GM12878 (cell line): ENCODE results near the gene CCDC200. TPM values are rescaled to one million over a fixed set of nuclear protein-coding genes. Genes with fewer than 3 reads are reported as not detected.
"Not testable (repeated sequence)": the region's sequence is repeated elsewhere in the genome, so short reads cannot be mapped to it uniquely, and the experiment has no call there.

Source experiments
- ATAC-seq: fragments of 200-7000 bp; cut with Tn5 transposase; 3 replicates; pipeline ENCODE4 v1.9.1; 2020; ENCODE audit warnings: mild to moderate bottlenecking, moderate library complexity
- BruUV-seq: library from RNA; stranded (reverse); fragments of 400-500 nt; replicated peaks from 2 replicates; lab custom pipeline; 2021; lab: Mats Ljungman, UMichigan
- CTCF ChIA-PET: fragments of 300-600 bp; sonication (Branson Sonifier 250); formaldehyde crosslinking; extraction: SDS; loops from one replicate; lab custom pipeline; 2021; ENCODE audit warnings: inconsistent platforms; lab: Yijun Ruan, JAX
- POLR2A ChIA-PET: fragments of 350-600 bp; formaldehyde crosslinking; extraction: SDS; loops from one replicate; lab custom pipeline; 2021; ENCODE audit warnings: inconsistent platforms; lab: Charles Lee
- RAD21 ChIA-PET: fragments of 300-600 bp; sonication (Branson Sonifier 250); formaldehyde crosslinking; loops from one replicate; lab custom pipeline; 2023; ENCODE audit warnings: antibody characterized with exemption; ENCODE audit not compliant: unreplicated experiment; lab: Charles Lee
- SMC1A ChIA-PET: fragments of 300-600 bp; sonication (Branson Sonifier 250); formaldehyde crosslinking; loops from one replicate; lab custom pipeline; 2023; ENCODE audit not compliant: unreplicated experiment, uncharacterized antibody; lab: Charles Lee
- DNase-seq: peaks from one replicate; pipeline ENCODE4 v3.0.0-alpha.2; 2011; ENCODE audit warnings: low read depth, low spot score
- FAIRE-seq: peaks from 3 replicates; lab custom pipeline; 2011; peaks lifted over from hg19 to GRCh38; lab: Jason Lieb, UNC
- H2AFZ ChIP-seq: 2 replicates; pipeline ENCODE4 v1.6.0; 2011; ENCODE audit warnings: low read depth, low read length, control low read depth; ENCODE audit not compliant: control insufficient read depth
- H3K27ac ChIP-seq: 2 replicates; pipeline ENCODE4 v1.5.1; 2011; ENCODE audit warnings: control low read depth; ENCODE audit not compliant: control insufficient read depth, insufficient read depth
- H3K27me3 ChIP-seq, 2 experiments: replicated peaks in 1 of 2; 2 replicates each; pipeline versions ENCODE4 v1.6.0 to v1.6.1; 2011; ENCODE audit warnings: low read length in 1 of 2; ENCODE audit not compliant: control insufficient read depth in 2 of 2, insufficient read depth in 2 of 2
- H3K36me3 ChIP-seq, 2 experiments: 2 replicates each; pipeline ENCODE4 v1.5.1; 2011; ENCODE audit warnings: low read length in 1 of 2; ENCODE audit not compliant: control insufficient read depth in 2 of 2, insufficient read depth in 2 of 2
- H3K4me1 ChIP-seq: 2 replicates; pipeline ENCODE4 v1.6.1; 2011; ENCODE audit warnings: mild to moderate bottlenecking, low read length, moderate library complexity, mixed read lengths; ENCODE audit not compliant: control insufficient read depth, insufficient read depth
- H3K4me2 ChIP-seq: 2 replicates; pipeline ENCODE4 v1.6.0; 2011; ENCODE audit warnings: control low read depth; ENCODE audit not compliant: control insufficient read depth, insufficient read depth
- H3K4me3 ChIP-seq: fragments of 200-600 bp; sonication (generic); 2 replicates; pipeline ENCODE4 v1.5.1; 2016
- H3K79me2 ChIP-seq: 2 replicates; pipeline ENCODE4 v1.6.0; 2011; ENCODE audit warnings: low read length; ENCODE audit not compliant: control insufficient read depth, insufficient read depth
- H3K9ac ChIP-seq: 2 replicates; pipeline ENCODE4 v1.8.0; 2011; ENCODE audit warnings: low read length, control low read depth, mixed read lengths; ENCODE audit not compliant: control insufficient read depth, insufficient read depth
- H3K9me3 ChIP-seq: replicated peaks from 3 replicates; pipeline ENCODE4 v1.5.1; 2011; ENCODE audit warnings: mild to moderate bottlenecking, low read length; ENCODE audit not compliant: control insufficient read depth, insufficient read depth
- H4K20me1 ChIP-seq: 2 replicates; pipeline ENCODE4 v1.6.0; 2011; ENCODE audit not compliant: control insufficient read depth, insufficient read depth
- CBFB ChIP-seq: IDR thresholded peaks from 2 replicates; pipeline ENCODE4 v1.6.1; 2016; ENCODE audit warnings: antibody characterized with exemption, low read depth
- ZBED1 ChIP-seq: IDR thresholded peaks from 2 replicates; pipeline ENCODE4 v1.6.1; 2016; ENCODE audit warnings: borderline replicate concordance
- WGBS: methylation state at CpG from one replicate; pipeline ENCODE4 v1.1.6; 2016; ENCODE audit warnings: low lambda C conversion rate; ENCODE audit not compliant: insufficient replicate concordance, insufficient coverage; ENCODE audit errors: missing lambda C conversion rate; 5-methylcytosine and 5-hydroxymethylcytosine counted together
- in situ Hi-C: fragments of 300-500 bp; cut with MboI; formaldehyde crosslinking; loops from 9 replicates; pipeline ENCODE4 v1.14.3; 2018; ENCODE audit warnings: mixed read lengths
- intact Hi-C: fragments of 100-400 bp; cut with micrococcal nuclease; formaldehyde crosslinking; loops from one replicate; pipeline ENCODE4 v1.14.2; 2022; ENCODE audit not compliant: unreplicated experiment
- polyA plus RNA-seq, 11 experiments: library from polyadenylated mRNA; depleted of rRNA in 4 of 11; unstranded in 6 of 11; stranded (reverse) in 5 of 11; fragments of >200 nt; fragmentation: Nextera tagmentation in 4 of 11; fragmentation: Illumina TruSeq in 1 of 11; extraction: Ambion mirVana in 4 of 11; extraction: Trizol in 1 of 11; gene quantifications; 1 replicate in 1 of 11; 2 replicates in 10 of 11; pipeline versions ENCODE4 v1.2.1 to v1.2.3, GENCODE V29; 2011 to 2016; ENCODE audit warnings: inconsistent platforms in 2 of 11, missing spikeins in 2 of 11, low read depth in 1 of 11
- total RNA-seq, 4 experiments: library from RNA; depleted of rRNA in 3 of 4; stranded (reverse); fragments of >200 nt in 3 of 4; fragmentation: Illumina TruSeq in 1 of 4; extraction: Trizol in 1 of 4; gene quantifications; 2 replicates each; pipeline versions ENCODE4 v1.2.1 to v1.2.3, GENCODE V29; 2013 to 2021

CCDC200 gene
- total and polyA plus RNA-seq, 10 of the 15 experiments (the other 5 are each of a cell fraction or from before 2014, with no cell fraction given): 0.46 to 3.9 (median 2.7) TPM; not detected in 6

GRCh38 chr17:43272483-43272882, 44.1 kb upstream of the CCDC200 start:
- H3K4me1 ChIP-seq, H4K20me1 ChIP-seq, H3K27ac ChIP-seq, RAD21 ChIA-PET, in situ Hi-C loops, BruUV-seq, H3K27me3 ChIP-seq, H3K9ac ChIP-seq: not testable (repeated sequence)
- no CpG with 5 or more reads among the region's 12 CpGs for WGBS
- peak; percentile 39; the same call in 1 of the 2 replicates for TF ChIP-seq ZBED1
- peak; percentile 60; the same call in 1 of the 2 replicates for TF ChIP-seq CBFB
- TF ChIP-seq, all 136 proteins: peak for 2; not testable (repeated sequence) for 134
- ATAC-seq, H3K36me3 ChIP-seq, SMC1A ChIA-PET, H3K4me2 ChIP-seq, intact Hi-C loops, H3K9me3 ChIP-seq, CTCF ChIA-PET, H3K79me2 ChIP-seq, H2AFZ ChIP-seq, POLR2A ChIA-PET, DNase-seq, H3K4me3 ChIP-seq, FAIRE-seq: not testable (repeated sequence)

- CTCF ChIA-PET, H2AFZ ChIP-seq, H3K4me1 ChIP-seq, in situ Hi-C loops, H3K27me3 ChIP-seq, H3K9ac ChIP-seq, ATAC-seq, RAD21 ChIA-PET, H4K20me1 ChIP-seq, H3K4me2 ChIP-seq, H3K9me3 ChIP-seq, intact Hi-C loops, BruUV-seq, H3K27ac ChIP-seq, DNase-seq, POLR2A ChIA-PET, SMC1A ChIA-PET, H3K36me3 ChIP-seq, H3K79me2 ChIP-seq, H3K4me3 ChIP-seq, FAIRE-seq: not testable (repeated sequence)
- no CpG with 5 or more reads among the region's 43 CpGs for WGBS
These were observed 42.4 kb upstream of the CCDC200 start for GRCh38 chr17:43270552-43271504.

- H3K79me2 ChIP-seq, in situ Hi-C loops, H2AFZ ChIP-seq, ATAC-seq, H3K9me3 ChIP-seq, SMC1A ChIA-PET, POLR2A ChIA-PET, H3K4me3 ChIP-seq, BruUV-seq, H3K4me2 ChIP-seq, H3K27ac ChIP-seq, DNase-seq, FAIRE-seq, H3K36me3 ChIP-seq, H3K4me1 ChIP-seq, H3K27me3 ChIP-seq, RAD21 ChIA-PET, H4K20me1 ChIP-seq, CTCF ChIA-PET, intact Hi-C loops, H3K9ac ChIP-seq: not testable (repeated sequence)
- WGBS: 16% methylated on average over 13 of the region's 23 CpGs
These were observed 18.0 kb upstream of the CCDC200 start for GRCh38 chr17:43246456-43246855.
